Upper lobe of left lung (tissue), 6 donors: ENCODE measurements around the gene CMTR1. TPM values are rescaled to one million over a fixed set of nuclear protein-coding genes. Genes with fewer than 3 reads are reported as not detected.

Source experiments
- ATAC-seq, 2 donors: fragments of 200-7000 bp; cut with Tn5 transposase; one replicate each; pipeline ENCODE4 v1.9.1; 2022; ENCODE audit warnings: mild to moderate bottlenecking in 2 of 2, moderate library complexity in 2 of 2; ENCODE audit not compliant: low FRiP score in 2 of 2
- DNase-seq, 2 donors: peaks; one replicate each; pipeline ENCODE4 v3.0.0-alpha.2; 2019 to 2020
- H3K27ac ChIP-seq, 4 donors: fragments of 200-600 bp; sonication (generic); one replicate each; pipeline ENCODE4 v1.5.1; 2016 to 2019
- H3K27me3 ChIP-seq, 4 donors: fragments of 200-600 bp; sonication (generic); one replicate each; pipeline ENCODE4 v1.5.1; 2017 to 2019
- H3K36me3 ChIP-seq, 4 donors: fragments of 200-600 bp; sonication (generic); one replicate each; pipeline ENCODE4 v1.5.1; 2016 to 2019
- H3K4me1 ChIP-seq, 4 donors: fragments of 200-600 bp; sonication (generic); one replicate each; pipeline ENCODE4 v1.5.1; 2018 to 2019
- H3K4me3 ChIP-seq, 4 donors: fragments of 200-600 bp; sonication (generic); one replicate each; pipeline ENCODE4 v1.5.1; 2017 to 2019; ENCODE audit warnings: mild to moderate bottlenecking in 2 of 4, moderate library complexity in 1 of 4
- H3K9me3 ChIP-seq, 4 donors: fragments of 200-600 bp; sonication (generic); one replicate each; pipeline ENCODE4 v1.5.1; 2018 to 2019
- EP300 ChIP-seq, 4 donors: sonication (generic); formaldehyde crosslinking; IDR thresholded peaks; one replicate each; pipeline ENCODE4 v1.5.1; 2017; ENCODE audit warnings: antibody characterized with exemption in 4 of 4, control low read depth in 2 of 4
- POLR2A ChIP-seq, 4 donors: fragments of 450-650 bp; IDR thresholded peaks; one replicate each; pipeline ENCODE4 v1.5.1; 2016 to 2017; ENCODE audit warnings: antibody characterized with exemption in 4 of 4, mild to moderate bottlenecking in 2 of 4
- POLR2AphosphoS5 ChIP-seq, 2 donors: sonication (generic); formaldehyde crosslinking; IDR thresholded peaks; one replicate each; pipeline ENCODE4 v1.5.1; 2017; ENCODE audit warnings: antibody characterized with exemption in 2 of 2
- WGBS, 2 donors: methylation state at CpG; one replicate each; pipeline ENCODE4 v1.1.5; 2017 to 2018; 5-methylcytosine and 5-hydroxymethylcytosine counted together
- total RNA-seq, 6 donors: library from RNA; depleted of rRNA in 4 of 6; stranded (reverse); fragments of >200 nt in 4 of 6; gene quantifications; one replicate each; pipeline versions ENCODE4 v1.1.0 to v1.2.1, GENCODE V29; 2016 to 2021
- TF ChIP-seq, protein P1 (sequence below), 6 experiments: fragments of 450-650 bp in 4 of 6; fragments of 200-600 bp in 2 of 6; sonication (generic) in 2 of 6; IDR thresholded peaks; one replicate each; pipeline ENCODE4 v1.5.1; 2016 to 2019; ENCODE audit warnings: antibody characterized with exemption in 6 of 6
- donor health status: DM: no; HTN: no; CAD: no; lungs with moderate emphysema.
- donor health status: DM: no; HTN: yes; CAD: no; lungs with severe emphysema.

Gene CMTR1
- total RNA-seq, 6 donors from 2014 or later = 34.5 to 80.7 (median 38.1) TPM

DNA sequence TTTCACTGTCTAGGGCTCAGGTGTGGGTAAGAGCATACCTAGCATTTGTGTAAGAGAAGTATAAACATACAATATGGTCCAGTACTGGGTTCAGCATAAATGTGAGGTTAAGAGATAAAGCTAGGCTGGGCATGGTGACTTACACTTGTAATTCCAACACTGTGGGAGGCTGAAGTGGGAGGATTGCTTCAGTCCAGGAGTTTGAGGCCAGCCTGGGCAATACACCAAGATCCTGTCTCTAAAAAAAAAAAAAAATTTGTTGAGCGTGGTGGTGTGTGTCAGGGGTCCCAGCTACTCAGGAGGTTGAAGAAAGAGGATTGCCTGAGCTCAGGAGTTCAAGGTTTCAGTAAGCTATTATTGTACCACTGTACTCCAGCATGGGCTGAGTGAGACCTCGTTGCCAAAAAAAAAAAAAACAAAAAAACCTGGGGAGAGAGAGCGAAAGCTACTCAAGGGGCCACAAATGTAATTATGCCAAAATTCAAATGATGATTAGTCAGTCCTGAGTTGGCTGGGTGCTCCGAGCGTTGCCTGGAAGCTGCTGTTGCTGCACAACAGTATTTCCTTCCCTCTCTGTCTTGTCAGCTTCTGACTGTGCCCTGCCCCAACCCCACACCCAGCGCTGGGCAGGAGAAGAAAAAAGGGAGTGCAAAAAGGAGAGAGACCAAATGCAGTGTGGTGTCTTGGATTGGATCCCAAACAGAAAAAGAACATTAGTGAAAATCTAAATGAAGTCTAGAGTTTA, 24.0 kb downstream of the CMTR1 start:
- H3K4me1 ChIP-seq = no peaks in the 10 kb centered on the region
- H3K4me3 ChIP-seq = no peak overlapping the region
- TF ChIP-seq POLR2A (IDR thresholded peaks at IDR 0.05) = no peak
- TF ChIP-seq POLR2AphosphoS5 (IDR thresholded peaks at IDR 0.05) = no peak
- TF ChIP-seq EP300 (IDR thresholded peaks at IDR 0.05) = no peak
- TF ChIP-seq, protein P1, sequence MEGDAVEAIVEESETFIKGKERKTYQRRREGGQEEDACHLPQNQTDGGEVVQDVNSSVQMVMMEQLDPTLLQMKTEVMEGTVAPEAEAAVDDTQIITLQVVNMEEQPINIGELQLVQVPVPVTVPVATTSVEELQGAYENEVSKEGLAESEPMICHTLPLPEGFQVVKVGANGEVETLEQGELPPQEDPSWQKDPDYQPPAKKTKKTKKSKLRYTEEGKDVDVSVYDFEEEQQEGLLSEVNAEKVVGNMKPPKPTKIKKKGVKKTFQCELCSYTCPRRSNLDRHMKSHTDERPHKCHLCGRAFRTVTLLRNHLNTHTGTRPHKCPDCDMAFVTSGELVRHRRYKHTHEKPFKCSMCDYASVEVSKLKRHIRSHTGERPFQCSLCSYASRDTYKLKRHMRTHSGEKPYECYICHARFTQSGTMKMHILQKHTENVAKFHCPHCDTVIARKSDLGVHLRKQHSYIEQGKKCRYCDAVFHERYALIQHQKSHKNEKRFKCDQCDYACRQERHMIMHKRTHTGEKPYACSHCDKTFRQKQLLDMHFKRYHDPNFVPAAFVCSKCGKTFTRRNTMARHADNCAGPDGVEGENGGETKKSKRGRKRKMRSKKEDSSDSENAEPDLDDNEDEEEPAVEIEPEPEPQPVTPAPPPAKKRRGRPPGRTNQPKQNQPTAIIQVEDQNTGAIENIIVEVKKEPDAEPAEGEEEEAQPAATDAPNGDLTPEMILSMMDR (IDR thresholded peaks at IDR 0.05) = no peak
- ATAC-seq = peak in 1 of 2 donors; percentile 57
- no peak overlapping the region for H3K27ac ChIP-seq
- 70 to 72% methylated on average over 6 of the region's 6 CpGs for WGBS, 2 donors
- H3K9me3 ChIP-seq = no peaks in the 10 kb centered on the region
- H3K36me3 ChIP-seq = peaks cover 21 to 96% (median 65%) of the 10 kb centered on the region in 4 donors
- H3K27me3 ChIP-seq = no peaks in the 10 kb centered on the region
- DNase-seq = no peak

DNA sequence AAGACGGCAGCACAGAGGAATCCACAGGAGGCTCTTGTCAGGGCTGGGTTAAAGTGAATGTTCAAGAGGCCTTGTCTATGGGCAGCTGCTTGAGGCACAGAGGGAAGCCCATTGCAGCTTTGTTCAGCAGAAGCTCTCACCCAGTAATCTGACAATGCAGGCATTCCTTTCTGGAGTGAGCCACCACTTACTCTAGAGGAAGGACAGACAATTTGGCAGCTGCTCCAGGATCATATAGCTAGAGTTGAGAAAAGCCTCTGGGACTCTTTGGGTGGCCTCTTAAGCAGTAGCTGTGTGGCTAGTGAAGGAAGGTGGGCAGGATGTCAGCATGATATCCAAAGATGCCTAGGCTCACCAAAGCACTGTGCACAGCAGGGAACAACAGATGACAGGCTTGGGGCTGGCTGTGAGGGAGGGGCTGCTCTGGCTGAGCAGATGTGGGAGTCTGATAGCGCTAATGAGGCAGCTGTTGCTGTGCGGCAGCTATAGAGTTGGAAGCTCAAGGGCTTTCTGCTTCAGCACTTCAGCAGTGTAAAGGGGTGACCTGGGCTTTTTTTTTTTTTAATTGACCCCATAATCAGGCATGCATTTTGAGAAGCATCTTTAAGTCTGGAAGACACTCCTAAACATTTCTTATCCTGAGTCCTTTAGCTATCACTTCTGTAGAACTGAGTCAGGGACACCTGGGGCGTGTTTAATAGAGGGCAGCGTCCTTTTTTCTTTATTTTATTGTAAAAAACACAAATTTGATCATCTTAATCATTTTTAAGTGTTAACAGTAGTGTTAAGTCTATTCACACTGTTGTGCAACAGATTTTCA, 27.2 kb downstream of the CMTR1 start:
- ATAC-seq (no peak), DNase-seq (no peak)
- Histone ChIP-seq H3K4me3 (no peak overlapping the region), H3K27me3 (no peaks in the 10 kb centered on the region), H3K9me3 (no peaks in the 10 kb centered on the region), H3K27ac (no peak overlapping the region), H3K36me3 (peaks cover 25 to 95% (median 62%) of the 10 kb centered on the region in 4 donors), H3K4me1 (no peaks in the 10 kb centered on the region)
- 92 to 96% methylated on average over 5 of the region's 5 CpGs for WGBS, 2 donors
- TF ChIP-seq POLR2AphosphoS5 (IDR thresholded peaks at IDR 0.05) (no peak), POLR2A (IDR thresholded peaks at IDR 0.05) (no peak), EP300 (IDR thresholded peaks at IDR 0.05) (no peak)
- TF ChIP-seq, protein P1 (IDR thresholded peaks at IDR 0.05) = no peak

DNA sequence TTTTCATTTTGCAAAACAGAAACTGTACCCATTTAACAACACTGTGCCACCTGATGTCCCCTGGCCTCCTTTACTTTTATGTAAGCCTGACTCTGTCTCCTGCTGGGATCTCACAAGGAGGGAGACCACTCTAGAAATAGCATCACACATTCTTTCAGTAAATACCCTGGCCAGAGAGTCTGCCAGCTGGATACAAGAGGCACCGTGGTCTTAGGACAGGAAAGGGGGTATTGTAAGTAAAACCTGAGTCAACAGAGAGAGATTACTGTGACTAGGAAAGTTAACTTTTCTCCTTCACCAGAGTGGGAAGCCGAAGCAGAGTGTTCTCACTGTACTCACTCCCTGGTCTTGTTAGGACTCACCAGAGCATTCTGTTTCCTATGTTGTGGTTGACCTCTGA, 27.8 kb downstream of the CMTR1 start:
- DNase-seq (no peak), ATAC-seq (no peak)
- H3K9me3 ChIP-seq = no peaks in the 10 kb centered on the region
- 58 to 85% methylated on average over 2 of the region's 2 CpGs for WGBS, 2 donors
- no peak overlapping the region for H3K27ac ChIP-seq
- no peak for TF ChIP-seq EP300 (IDR thresholded peaks at IDR 0.05)
- no peak for TF ChIP-seq POLR2A (IDR thresholded peaks at IDR 0.05)
- TF ChIP-seq, protein P1 (IDR thresholded peaks at IDR 0.05) = no peak
- no peak for TF ChIP-seq POLR2AphosphoS5 (IDR thresholded peaks at IDR 0.05)
- no peaks in the 10 kb centered on the region for H3K4me1 ChIP-seq
- no peak overlapping the region for H3K4me3 ChIP-seq
- peaks cover 25 to 93% (median 57%) of the 10 kb centered on the region in 4 donors for H3K36me3 ChIP-seq
- H3K27me3 ChIP-seq = no peaks in the 10 kb centered on the region

DNA sequence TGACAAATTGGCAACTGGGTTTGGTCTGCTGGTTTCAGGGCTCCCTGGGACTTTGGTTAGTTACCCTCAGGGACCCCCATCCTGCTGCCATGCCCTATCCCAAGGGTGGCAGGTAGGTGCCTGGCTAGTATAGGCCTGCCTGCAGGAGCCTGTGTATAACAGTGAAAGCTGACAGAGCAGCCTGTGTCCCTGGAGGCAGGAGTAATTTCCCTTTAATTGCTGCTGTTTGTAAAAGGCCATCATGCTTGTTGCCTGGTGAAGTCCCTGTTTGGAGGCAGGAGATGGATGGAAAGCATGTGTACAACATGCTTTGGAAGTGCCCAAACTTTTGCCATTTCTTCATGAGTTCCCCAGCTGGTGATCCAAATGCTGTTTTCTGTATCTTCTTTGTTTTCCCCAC, 30.1 kb downstream of the CMTR1 start:
- no peaks in the 10 kb centered on the region for H3K4me1 ChIP-seq
- DNase-seq (no peak), ATAC-seq (no peak)
- H3K36me3 ChIP-seq = peaks cover 25 to 81% (median 53%) of the 10 kb centered on the region in 4 donors
- TF ChIP-seq, protein P1 (IDR thresholded peaks at IDR 0.05) = no peak
- TF ChIP-seq POLR2A (IDR thresholded peaks at IDR 0.05) (no peak), EP300 (IDR thresholded peaks at IDR 0.05) (no peak), POLR2AphosphoS5 (IDR thresholded peaks at IDR 0.05) (no peak)
- no peaks in the 10 kb centered on the region for H3K27me3 ChIP-seq
- peaks cover 0 to 7% (median 3%) of the 10 kb centered on the region in 4 donors for H3K9me3 ChIP-seq
- H3K4me3 ChIP-seq = no peak overlapping the region
- H3K27ac ChIP-seq = no peak overlapping the region
